HEK293 (cell line): ENCODE results near the gene HDLBP.

Source experiments
- ELK4 ChIP-seq: IDR thresholded peaks from 2 replicates; pipeline ENCODE4 v1.6.1; 2011; ENCODE audit warnings: mild to moderate bottlenecking, low read depth, low read length, borderline replicate concordance
- FEZF1 ChIP-seq: fragments of 450-650 bp; formaldehyde crosslinking; IDR thresholded peaks from 2 replicates; pipeline ENCODE4 v1.5.1; 2016; ENCODE audit warnings: missing biosample characterization, missing genetic modification characterization
- GLIS2 ChIP-seq: fragments of 450-650 bp; formaldehyde crosslinking; IDR thresholded peaks from 2 replicates; pipeline ENCODE4 v1.5.1; 2016; ENCODE audit warnings: missing biosample characterization, missing genetic modification characterization
- KLF9 ChIP-seq: fragments of 450-650 bp; formaldehyde crosslinking; IDR thresholded peaks from 2 replicates; pipeline ENCODE4 v1.5.1; 2016; ENCODE audit warnings: missing biosample characterization, missing genetic modification characterization, low read depth
- MYNN ChIP-seq: fragments of 450-650 bp; formaldehyde crosslinking; IDR thresholded peaks from 2 replicates; pipeline ENCODE4 v1.5.1; 2016; ENCODE audit warnings: missing biosample characterization, missing genetic modification characterization, borderline replicate concordance
- REST ChIP-seq: fragments of 450-650 bp; formaldehyde crosslinking; IDR thresholded peaks from 2 replicates; pipeline ENCODE4 v1.5.1; 2016; ENCODE audit warnings: missing biosample characterization, missing genetic modification characterization
- TRIM28 ChIP-seq: IDR thresholded peaks from 2 replicates; pipeline ENCODE4 v1.6.1; 2011; ENCODE audit warnings: low read length, control low read depth, borderline replicate concordance
- YY1 ChIP-seq: fragments of 450-650 bp; formaldehyde crosslinking; IDR thresholded peaks from 2 replicates; pipeline ENCODE4 v1.5.1; 2018; ENCODE audit warnings: missing biosample characterization, missing genetic modification characterization
- ZBTB8A ChIP-seq: fragments of 450-650 bp; formaldehyde crosslinking; IDR thresholded peaks from 2 replicates; pipeline ENCODE4 v1.5.1; 2016; ENCODE audit warnings: missing biosample characterization, missing genetic modification characterization
- ZFP37 ChIP-seq: fragments of 450-650 bp; formaldehyde crosslinking; IDR thresholded peaks from 2 replicates; pipeline ENCODE4 v1.5.1; 2016; ENCODE audit warnings: missing biosample characterization, missing genetic modification characterization
- ZNF24 ChIP-seq: fragments of 450-650 bp; formaldehyde crosslinking; IDR thresholded peaks from 2 replicates; pipeline ENCODE4 v1.5.1; 2016; ENCODE audit warnings: missing biosample characterization, missing genetic modification characterization
- TF ChIP-seq, protein P1 (sequence below): fragments of 450-650 bp; formaldehyde crosslinking; IDR thresholded peaks from 2 replicates; pipeline ENCODE4 v1.5.1; 2016; ENCODE audit warnings: missing biosample characterization, missing genetic modification characterization
- TF ChIP-seq, protein P2 (sequence below): fragments of 450-650 bp; formaldehyde crosslinking; IDR thresholded peaks from 2 replicates; pipeline ENCODE4 v1.5.1; 2016; ENCODE audit warnings: missing biosample characterization, missing genetic modification characterization

DNA sequence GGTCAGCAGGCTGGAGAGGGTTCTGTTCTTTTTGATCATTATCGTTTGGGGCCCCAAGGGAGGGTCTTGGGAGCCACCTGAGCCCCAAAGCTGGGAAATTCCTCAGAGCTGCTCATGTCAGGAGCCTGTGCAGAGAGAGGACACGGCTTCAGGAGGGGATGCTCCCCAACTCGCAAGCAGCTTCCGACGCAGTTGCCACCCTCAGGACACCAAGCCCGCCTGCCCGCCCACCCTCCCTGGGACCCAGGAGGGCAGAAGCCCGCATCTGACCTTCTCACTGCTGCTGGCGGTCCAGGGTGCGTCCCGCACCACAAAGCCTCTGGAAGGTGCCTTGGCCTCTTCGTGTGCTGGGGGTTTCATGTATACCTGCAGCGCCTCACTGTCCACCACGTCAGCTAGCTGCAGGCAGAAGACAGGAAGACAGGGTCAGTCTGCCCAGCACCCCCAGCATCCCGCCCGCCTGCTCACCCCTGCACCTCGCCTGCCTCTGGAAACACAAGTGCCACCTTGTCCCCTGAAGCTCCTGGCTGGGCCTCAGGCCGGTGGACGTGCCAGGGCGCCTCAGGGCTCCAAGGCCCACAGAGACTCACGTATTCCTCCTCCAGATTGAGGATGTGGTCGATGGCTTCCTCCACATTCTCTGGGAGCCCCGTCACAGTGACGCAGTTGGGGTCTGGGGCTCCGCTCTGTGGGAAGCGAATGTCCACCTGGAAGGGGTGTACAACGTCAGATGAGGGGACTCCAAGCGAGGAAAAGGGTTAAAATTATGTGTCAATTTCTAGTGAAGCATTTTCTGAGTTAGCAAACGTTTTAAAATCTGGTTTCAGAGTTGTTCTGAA lies 85.7 kb downstream of the HDLBP start:
- TF ChIP-seq KLF9 (no peak), ZBTB8A (no peak), TRIM28 (no peak), YY1 (tag by site-specific recombination) (no peak), GLIS2 (no peak), ZNF24 (tag by site-specific recombination) (no peak), ZFP37 (no peak), MYNN (tag by site-specific recombination) (no peak), ELK4 (no peak), REST (no peak), FEZF1 (no peak)
- TF ChIP-seq, protein P1, sequence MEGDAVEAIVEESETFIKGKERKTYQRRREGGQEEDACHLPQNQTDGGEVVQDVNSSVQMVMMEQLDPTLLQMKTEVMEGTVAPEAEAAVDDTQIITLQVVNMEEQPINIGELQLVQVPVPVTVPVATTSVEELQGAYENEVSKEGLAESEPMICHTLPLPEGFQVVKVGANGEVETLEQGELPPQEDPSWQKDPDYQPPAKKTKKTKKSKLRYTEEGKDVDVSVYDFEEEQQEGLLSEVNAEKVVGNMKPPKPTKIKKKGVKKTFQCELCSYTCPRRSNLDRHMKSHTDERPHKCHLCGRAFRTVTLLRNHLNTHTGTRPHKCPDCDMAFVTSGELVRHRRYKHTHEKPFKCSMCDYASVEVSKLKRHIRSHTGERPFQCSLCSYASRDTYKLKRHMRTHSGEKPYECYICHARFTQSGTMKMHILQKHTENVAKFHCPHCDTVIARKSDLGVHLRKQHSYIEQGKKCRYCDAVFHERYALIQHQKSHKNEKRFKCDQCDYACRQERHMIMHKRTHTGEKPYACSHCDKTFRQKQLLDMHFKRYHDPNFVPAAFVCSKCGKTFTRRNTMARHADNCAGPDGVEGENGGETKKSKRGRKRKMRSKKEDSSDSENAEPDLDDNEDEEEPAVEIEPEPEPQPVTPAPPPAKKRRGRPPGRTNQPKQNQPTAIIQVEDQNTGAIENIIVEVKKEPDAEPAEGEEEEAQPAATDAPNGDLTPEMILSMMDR (tag by site-specific recombination) = no peak
- TF ChIP-seq, protein P2, sequence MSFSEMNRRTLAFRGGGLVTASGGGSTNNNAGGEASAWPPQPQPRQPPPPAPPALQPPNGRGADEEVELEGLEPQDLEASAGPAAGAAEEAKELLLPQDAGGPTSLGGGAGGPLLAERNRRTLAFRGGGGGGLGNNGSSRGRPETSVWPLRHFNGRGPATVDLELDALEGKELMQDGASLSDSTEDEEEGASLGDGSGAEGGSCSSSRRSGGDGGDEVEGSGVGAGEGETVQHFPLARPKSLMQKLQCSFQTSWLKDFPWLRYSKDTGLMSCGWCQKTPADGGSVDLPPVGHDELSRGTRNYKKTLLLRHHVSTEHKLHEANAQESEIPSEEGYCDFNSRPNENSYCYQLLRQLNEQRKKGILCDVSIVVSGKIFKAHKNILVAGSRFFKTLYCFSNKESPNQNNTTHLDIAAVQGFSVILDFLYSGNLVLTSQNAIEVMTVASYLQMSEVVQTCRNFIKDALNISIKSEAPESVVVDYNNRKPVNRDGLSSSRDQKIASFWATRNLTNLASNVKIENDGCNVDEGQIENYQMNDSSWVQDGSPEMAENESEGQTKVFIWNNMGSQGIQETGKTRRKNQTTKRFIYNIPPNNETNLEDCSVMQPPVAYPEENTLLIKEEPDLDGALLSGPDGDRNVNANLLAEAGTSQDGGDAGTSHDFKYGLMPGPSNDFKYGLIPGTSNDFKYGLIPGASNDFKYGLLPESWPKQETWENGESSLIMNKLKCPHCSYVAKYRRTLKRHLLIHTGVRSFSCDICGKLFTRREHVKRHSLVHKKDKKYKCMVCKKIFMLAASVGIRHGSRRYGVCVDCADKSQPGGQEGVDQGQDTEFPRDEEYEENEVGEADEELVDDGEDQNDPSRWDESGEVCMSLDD (tag by site-specific recombination) = no peak
